RCC 7860 (cell line): ENCODE results near the gene ISYNA1.

ENCODE experiments used
- DNase-seq: peaks from one replicate; pipeline ENCODE4 v3.0.0-alpha.2; 2015; ENCODE audit warnings: low spot score
- FAIRE-seq: peaks from 2 replicates; lab custom pipeline; 2012; peaks lifted over from hg19 to GRCh38; lab: Jason Lieb, UNC

Gene ISYNA1

GRCh38 chr19:18468517-18468916 is 30.6 kb upstream of the ISYNA1 start:
- DNase-seq (peak; percentile 78), FAIRE-seq (peak; percentile 61)

DNA sequence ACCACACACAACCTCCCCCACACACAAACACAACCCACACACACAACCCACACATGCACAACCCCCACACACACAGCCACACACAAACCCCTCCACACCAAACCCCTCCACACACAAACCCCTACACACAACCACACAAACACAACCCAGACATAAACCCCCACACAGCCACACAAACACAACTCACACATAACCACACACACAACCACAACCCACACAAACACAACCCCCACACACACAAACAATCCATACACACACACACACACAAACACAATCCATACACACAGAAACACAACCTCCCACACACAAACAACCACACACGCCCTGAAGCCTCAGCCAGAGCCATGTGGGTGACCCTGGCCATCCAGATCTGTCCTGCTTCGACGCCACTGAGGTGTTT is 30.0 kb upstream of the ISYNA1 start:
- DNase-seq = no peak
- FAIRE-seq = no peak

DNA sequence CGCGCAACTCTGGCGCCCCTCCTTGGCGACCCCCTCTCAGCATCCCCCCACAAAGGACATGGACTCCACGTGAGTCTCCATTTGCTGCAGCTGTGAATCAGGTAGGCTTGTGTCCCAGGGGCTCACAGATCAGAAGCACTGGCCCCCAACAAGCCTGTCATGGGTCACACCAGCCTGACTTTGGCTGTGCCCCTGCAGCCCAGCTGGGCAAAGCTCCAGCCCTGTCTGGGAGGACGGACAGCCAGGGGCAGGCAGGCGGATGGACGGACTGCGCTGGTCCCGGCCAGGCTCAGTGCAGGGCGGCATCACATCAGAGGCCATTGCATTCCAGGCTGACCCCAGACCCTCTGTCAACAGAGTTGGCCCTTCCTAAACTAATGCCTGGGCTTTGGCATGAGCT is 28.4 kb upstream of the ISYNA1 start:
- DNase-seq = no peak
- FAIRE-seq = no peak

DNA sequence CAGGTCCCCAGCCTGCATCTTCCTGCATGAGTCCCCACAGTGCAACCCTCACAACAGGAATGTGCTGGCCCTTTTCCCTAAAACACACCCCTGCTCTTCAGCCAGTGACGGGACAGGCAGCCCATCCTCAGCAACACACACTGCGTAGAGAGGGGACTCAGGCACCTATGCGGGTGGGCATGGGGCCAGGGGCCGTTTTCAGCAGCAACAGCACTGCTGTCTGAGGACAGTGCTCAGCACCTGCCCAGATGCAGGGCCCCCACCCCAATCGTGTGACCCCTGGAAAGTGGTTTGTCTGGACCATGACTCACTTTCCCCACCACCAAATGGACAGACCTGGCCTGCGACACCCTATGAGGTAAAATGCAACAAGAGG is 28.0 kb upstream of the ISYNA1 start:
- no peak for FAIRE-seq
- no peak for DNase-seq

DNA sequence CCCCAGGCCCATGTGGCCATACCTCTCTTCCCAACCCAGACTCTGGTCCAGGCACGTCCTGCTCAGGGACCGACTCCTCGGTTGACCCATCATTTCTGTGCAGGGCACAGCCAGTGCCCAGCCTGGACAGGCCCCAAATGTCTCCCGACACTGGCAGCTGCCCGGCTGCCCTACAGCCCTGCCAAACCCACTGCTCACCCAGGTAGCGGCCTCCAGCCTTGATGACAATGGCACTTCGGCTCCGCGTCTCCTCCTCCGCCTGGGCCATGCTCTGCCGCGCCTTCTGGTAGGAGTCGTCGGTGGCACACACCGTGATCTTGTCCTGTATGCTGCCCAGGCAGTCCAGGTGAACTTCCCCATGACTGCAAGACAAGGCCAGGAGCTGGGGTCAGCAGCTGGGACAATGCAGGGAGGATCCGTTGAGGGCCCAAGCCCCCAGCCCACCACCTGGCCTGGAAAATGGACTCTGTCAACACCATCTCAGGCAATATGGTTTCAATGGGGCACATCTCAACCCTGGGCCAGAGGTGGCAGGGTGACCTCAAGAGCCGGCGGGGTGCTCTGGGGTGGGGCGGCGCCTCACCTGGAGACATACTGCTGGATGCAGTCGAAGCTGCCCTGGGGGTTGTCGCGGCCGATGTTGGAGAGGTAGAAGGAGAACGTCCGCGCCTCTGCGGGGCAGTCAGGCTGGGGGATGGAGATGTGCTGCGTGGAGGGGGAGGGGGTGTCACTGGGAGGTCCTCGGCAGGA is 27.5 kb upstream of the ISYNA1 start:
- no peak for FAIRE-seq
- no peak for DNase-seq

DNA sequence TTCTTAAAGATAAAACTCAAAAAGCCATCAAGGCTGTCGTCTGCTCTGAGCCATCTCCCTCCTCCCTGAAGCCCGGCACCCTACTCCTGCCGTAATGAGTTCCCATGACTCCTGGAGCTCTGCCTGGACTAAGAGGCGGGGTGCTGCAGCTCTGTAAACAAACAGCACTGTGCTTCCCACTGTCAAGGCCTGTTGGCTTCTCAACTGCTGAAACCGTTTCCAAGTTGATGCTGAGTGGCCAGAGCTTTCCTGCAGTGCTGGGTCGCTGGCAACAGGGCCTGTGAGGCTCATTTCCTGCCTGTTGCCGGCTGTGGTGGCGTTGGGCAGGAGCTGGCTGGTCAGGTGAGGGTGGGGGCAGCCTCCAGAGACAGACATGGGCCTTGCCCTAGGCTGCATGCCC is 26.7 kb upstream of the ISYNA1 start:
- DNase-seq (no peak), FAIRE-seq (no peak)

- no peak for DNase-seq
- no peak for FAIRE-seq
These were observed 23.5 kb upstream of the ISYNA1 start for GRCh38 chr19:18461471-18461870.

GRCh38 chr19:18460900-18461299 is 23.0 kb upstream of the ISYNA1 start:
- no peak for FAIRE-seq

DNA sequence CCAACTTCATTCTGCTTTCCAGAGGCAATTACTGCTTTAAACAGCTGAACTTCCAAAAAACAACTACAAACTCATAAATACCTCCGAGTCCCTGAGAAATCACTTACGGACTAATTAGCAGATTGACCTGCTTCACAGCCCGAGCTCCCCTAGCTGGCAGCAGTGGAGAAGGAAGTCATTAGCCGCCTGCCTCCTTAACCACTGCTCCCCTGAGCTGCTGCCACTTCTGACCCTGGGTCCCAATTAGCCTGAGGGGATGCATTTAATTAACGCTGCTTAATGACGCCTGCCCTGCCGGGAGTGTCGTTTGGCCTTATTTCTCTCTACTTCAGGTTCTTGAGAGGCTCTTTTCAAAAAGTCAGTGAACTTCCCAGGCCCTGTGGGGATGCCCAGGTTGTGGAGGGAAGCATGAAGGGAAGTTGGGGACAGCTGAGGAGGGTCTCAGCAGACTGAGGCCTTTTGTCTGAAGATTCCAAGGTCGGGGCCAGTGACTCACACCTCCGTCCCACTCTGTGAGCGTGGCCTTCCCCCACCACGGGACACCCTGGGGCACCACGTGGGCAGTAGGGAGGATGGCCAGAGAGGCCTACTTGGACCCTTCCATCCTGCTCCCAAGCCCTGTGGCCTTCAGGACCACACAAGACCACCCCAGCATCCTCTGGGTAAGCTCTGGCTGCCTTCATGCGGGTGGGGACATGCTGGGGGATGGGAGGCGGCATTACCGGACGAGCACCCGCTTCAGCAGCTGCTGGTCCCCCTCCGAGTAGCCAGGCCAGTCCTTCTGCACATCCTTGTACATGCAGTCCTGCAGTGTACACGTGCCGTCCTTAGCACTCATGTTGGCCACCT is 19.8 kb upstream of the ISYNA1 start:
- DNase-seq (no peak), FAIRE-seq (no peak)

More at GRCh38 chr19:18460900-18461299, 23.0 kb upstream of the ISYNA1 start:
- no peak for DNase-seq

DNA sequence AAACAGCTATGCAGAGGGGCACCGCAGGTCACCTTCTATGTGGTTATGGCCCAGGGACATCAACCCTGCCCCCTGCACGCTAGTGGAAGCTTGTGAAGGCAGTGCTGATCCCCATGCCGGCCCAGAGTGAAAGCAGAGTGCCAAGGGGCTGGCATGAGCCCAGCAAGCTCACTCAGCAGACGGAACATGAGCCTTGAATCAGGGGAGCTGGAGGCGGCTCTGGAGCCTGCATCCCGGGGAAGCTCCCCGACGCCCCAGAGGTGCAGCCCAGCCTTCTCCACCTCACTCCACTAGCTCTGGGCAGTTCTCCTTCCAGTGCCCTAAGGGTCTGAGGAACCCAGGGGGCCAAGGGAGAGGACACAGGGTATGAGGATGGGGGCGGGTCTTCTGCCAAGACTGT is 19.0 kb upstream of the ISYNA1 start:
- no peak for FAIRE-seq
- no peak for DNase-seq

- DNase-seq (no peak), FAIRE-seq (no peak)
These were observed 18.3 kb upstream of the ISYNA1 start for GRCh38 chr19:18456279-18456678.

DNA sequence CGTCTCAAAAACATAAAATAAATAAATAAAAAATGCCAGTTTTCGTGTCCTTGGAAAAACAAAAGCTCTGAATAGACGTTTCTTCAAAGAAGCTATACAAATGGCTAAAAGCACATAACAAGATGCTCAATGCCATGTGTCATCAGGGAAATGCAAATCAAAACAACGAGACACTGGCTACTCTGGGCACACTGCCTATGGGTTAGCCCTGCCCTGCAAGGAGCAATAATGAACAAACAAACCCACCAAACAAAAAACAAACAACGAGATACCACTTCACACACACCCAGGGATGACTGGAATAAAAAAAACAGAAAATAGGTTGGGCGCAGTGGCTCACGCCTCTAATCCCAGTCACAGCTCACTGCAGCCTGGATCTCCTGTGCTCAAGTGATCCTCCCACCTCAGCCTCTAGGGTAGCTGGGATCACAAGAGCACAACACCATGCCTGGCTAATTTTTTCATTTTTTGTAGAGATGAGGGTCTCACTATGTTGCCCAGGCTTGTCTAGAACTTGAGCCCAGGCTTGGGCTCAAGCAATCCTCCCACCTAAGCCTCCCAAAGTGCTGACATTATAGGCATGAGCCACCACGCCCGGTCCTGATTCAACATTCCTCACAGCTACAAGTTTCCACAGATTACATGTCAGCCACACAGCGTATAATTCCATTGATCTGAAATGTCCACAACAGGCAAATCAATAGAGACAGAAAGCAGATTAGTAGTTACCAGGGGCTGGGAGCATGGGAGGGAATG is 15.5 kb upstream of the ISYNA1 start:
- no peak for DNase-seq
- FAIRE-seq = no peak

DNA sequence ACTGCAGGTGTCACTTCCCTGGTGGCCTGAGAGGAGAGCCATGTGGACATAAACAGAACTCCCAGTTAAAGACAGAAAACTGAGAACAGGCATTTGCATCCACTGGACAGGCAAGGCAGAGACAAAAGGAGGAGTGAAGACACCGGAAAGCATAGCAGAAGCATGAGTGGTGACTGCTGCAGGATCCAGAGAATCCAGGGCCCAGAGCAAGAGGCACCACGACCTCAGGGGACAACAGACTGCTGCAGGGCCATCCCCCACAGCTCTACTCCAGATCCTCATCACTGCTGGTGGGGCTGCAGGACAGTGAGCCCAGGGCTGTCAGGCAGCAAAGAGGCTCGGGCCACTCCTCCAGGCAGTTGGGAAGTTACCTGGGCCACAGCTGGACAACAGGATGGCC is 14.5 kb upstream of the ISYNA1 start:
- FAIRE-seq = no peak
- DNase-seq = no peak

DNA sequence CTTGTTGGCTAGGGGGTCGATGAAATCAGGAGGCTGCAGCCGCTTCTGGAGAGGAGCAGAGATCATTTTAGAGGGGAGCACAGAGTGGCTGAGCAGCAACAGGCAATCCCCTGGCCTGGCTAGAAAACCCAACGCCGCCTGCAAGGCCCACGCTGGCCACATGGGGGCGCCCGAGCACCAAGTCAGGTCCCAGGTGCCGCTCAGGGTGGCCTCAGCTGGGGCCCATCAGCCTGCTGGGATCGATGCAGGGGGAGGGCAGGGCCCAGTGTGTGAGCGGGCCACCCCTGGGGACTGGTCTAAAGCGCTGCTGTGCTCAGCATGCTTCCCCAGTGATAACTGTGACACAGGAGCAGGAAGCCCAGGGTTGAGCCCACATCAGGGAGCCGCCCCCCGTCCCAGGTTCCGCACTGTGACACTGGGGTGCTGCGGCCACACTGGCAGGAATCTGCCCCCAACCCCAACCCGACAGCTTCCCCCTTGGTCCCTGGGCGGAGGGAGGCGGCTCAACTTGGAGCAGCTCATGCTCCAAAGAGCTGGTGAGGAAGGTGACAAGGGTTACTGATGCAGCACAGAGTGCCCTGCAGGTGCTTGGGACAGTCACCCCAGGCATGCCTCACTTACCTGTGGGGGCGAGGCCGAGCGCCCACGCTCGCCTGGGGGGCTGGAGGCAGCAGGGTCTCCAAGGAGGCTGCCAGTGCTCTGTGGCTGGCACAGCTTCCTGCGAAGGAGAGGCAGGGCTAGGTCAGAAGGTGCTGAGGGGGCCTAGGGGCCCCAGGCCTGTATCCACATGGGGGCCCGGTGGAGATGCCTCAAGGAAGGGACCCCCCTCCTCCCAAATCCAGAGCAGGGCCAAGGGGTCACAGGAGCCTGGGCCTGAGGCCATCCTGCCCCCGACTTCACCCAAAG is 13.3 kb upstream of the ISYNA1 start:
- FAIRE-seq (no peak), DNase-seq (peak; percentile 40)

- FAIRE-seq = no peak
- DNase-seq = no peak
These were observed 12.3 kb upstream of the ISYNA1 start for GRCh38 chr19:18450021-18450930.

GRCh38 chr19:18449552-18449951 is 11.6 kb upstream of the ISYNA1 start:
- no peak for FAIRE-seq
- no peak for DNase-seq

DNA sequence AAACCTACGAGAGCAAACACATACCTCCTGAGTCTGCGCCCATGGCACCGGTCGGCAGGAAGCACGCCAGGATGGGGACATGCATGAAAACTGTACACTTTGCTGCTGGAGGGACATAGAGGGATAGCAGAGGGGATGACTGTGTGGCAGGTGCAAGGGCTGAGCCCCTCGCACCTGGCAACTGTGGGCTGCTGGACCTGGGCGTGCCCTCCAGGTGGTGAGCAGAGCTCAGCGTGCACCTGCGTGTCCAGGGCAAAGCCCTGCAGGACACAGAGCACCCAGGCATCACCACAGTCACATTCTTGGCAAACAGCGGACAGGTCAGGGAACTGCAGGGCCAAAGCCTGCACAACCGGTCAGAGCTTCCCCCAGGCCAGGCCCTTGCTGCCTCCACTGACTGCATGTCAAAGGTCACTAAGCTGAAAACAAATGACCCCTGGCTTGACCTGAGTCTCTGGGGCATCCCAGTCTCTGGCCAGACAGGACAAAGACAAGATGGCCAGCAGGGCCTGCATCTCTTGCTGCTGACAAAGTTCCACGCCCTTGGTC is 9.0 kb upstream of the ISYNA1 start:
- FAIRE-seq = no peak

DNA sequence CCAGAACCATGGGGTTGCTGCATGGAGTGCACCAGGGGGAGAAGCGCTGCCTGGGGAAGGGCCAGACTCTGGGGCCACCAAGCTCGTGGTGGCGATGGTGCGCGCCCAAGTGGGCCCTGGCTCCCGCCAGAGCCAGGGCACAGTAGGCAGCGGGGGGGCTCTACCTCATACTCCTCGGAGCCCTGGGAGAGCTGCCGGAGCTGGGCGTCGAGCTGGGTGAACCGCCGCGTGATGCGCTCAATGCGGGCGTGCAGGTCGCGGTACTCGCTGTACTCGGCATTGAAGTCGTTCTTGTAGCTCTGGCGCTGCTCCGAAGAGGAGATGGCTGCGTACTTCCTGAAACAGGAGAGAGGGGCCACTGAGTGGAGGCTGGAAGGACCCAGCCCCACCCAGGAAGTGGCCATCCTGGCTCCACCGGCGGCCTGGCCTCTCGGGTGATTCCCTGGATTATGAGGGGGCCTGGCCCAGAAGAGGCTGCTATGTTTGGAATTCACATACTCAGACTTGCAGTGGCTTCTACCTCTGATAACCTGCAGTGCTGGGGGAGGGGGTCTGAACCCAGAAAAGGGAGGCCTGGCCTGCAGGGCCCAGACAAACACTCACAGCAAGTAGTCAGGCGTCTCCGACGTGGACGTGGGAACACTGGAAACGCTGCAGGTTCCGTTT is 8.3 kb upstream of the ISYNA1 start:
- FAIRE-seq (no peak), DNase-seq (no peak)

More for the DNA sequence above, 9.0 kb upstream of the ISYNA1 start:
- no peak for DNase-seq
